H9 (cell line): ENCODE measurements around the gene REG3G. TPM values are rescaled to one million over a fixed set of nuclear protein-coding genes. Genes with fewer than 3 reads are reported as not detected.

ENCODE experiments used
- DNase-seq: peaks from one replicate; pipeline ENCODE4 v3.0.0-alpha.2; 2017
- H2AFZ ChIP-seq: one replicate; pipeline ENCODE4 v1.6.1; 2013; ENCODE audit warnings: mild to moderate bottlenecking, low read length, control low read depth, moderate library complexity
- H2AK5ac ChIP-seq: 2 replicates; pipeline ENCODE4 v1.6.1; 2013; ENCODE audit warnings: low read length, control low read depth, mixed read lengths; ENCODE audit not compliant: insufficient read length
- H2BK120ac ChIP-seq: one replicate; pipeline ENCODE4 v1.6.1; 2013; ENCODE audit warnings: low read depth, mild to moderate bottlenecking, low read length, control low read depth, inconsistent platforms; ENCODE audit not compliant: poor library complexity, severe bottlenecking
- H2BK12ac ChIP-seq: 2 replicates; pipeline ENCODE4 v1.6.1; 2013; ENCODE audit warnings: low read length, control low read depth, mixed read lengths, low read depth; ENCODE audit not compliant: insufficient read length
- H2BK15ac ChIP-seq: 2 replicates; pipeline ENCODE4 v1.6.1; 2013; ENCODE audit warnings: low read depth, low read length, control low read depth
- H2BK20ac ChIP-seq: one replicate; pipeline ENCODE4 v1.6.1; 2013; ENCODE audit warnings: low read depth, mild to moderate bottlenecking, low read length, control low read depth, inconsistent platforms; ENCODE audit not compliant: poor library complexity, severe bottlenecking
- H2BK5ac ChIP-seq: 2 replicates; pipeline ENCODE4 v1.6.1; 2013; ENCODE audit warnings: low read length, control low read depth, mixed read lengths; ENCODE audit not compliant: insufficient read length
- H3K14ac ChIP-seq: 2 replicates; pipeline ENCODE4 v1.6.1; 2013; ENCODE audit warnings: low read length, control low read depth; ENCODE audit not compliant: insufficient read depth
- H3K18ac ChIP-seq: 2 replicates; pipeline ENCODE4 v1.6.1; 2013; ENCODE audit warnings: low read depth, mild to moderate bottlenecking, mixed read lengths, low read length, control low read depth; ENCODE audit not compliant: insufficient read length
- H3K23ac ChIP-seq: 2 replicates; pipeline ENCODE4 v1.6.1; 2013; ENCODE audit warnings: low read length, control low read depth, mixed read lengths, low read depth; ENCODE audit not compliant: insufficient read length
- H3K23me2 ChIP-seq: 2 replicates; pipeline ENCODE4 v1.6.1; 2013; ENCODE audit warnings: low read depth, mild to moderate bottlenecking, mixed read lengths, low read length, control low read depth; ENCODE audit not compliant: insufficient read length, poor library complexity, severe bottlenecking
- H3K27ac ChIP-seq: 2 replicates; pipeline ENCODE4 v1.5.1; 2013; ENCODE audit warnings: low read length, control low read depth, mixed read lengths, low read depth; ENCODE audit not compliant: insufficient read length
- H3K27me3 ChIP-seq: 2 replicates; pipeline ENCODE4 v1.6.1; 2013; ENCODE audit warnings: low read length, control low read depth, inconsistent platforms; ENCODE audit not compliant: insufficient read depth
- H3K4ac ChIP-seq: 2 replicates; pipeline ENCODE4 v1.6.1; 2013; ENCODE audit warnings: low read depth, mild to moderate bottlenecking, control low read depth, inconsistent platforms, low read length, moderate library complexity
- H3K4me1 ChIP-seq: 2 replicates; pipeline ENCODE4 v1.6.1; 2013; ENCODE audit warnings: low read length, control low read depth, inconsistent platforms; ENCODE audit not compliant: insufficient read depth
- H3K4me2 ChIP-seq: 2 replicates; pipeline ENCODE4 v1.6.1; 2013; ENCODE audit warnings: low read length, control low read depth, mixed read lengths; ENCODE audit not compliant: insufficient read length, insufficient read depth
- H3K56ac ChIP-seq: 2 replicates; pipeline ENCODE4 v1.6.1; 2013; ENCODE audit warnings: low read depth, mild to moderate bottlenecking, mixed read lengths, low read length, control low read depth; ENCODE audit not compliant: insufficient read length
- H3K79me1 ChIP-seq: 2 replicates; pipeline ENCODE4 v1.6.1; 2013; ENCODE audit warnings: low read depth, mild to moderate bottlenecking, moderate library complexity, low read length, control low read depth, inconsistent platforms; ENCODE audit not compliant: insufficient read depth, poor library complexity, severe bottlenecking
- H3K79me2 ChIP-seq: 2 replicates; pipeline ENCODE4 v1.6.1; 2013; ENCODE audit warnings: low read length, control low read depth, inconsistent platforms; ENCODE audit not compliant: insufficient read depth
- H3K9ac ChIP-seq: 2 replicates; pipeline ENCODE4 v1.6.1; 2013; ENCODE audit warnings: low read length, control low read depth, mixed read lengths; ENCODE audit not compliant: insufficient read length; ENCODE audit errors: extremely low read depth
- H3K9me3 ChIP-seq: one replicate; pipeline ENCODE4 v1.6.1; 2013; ENCODE audit warnings: low read depth, low read length, inconsistent platforms; ENCODE audit not compliant: control insufficient read depth
- H3T11ph ChIP-seq: one replicate; pipeline ENCODE4 v1.6.1; 2013; ENCODE audit warnings: mild to moderate bottlenecking, low read length, control low read depth, inconsistent platforms
- H4K20me1 ChIP-seq: one replicate; pipeline ENCODE4 v1.6.1; 2013; ENCODE audit not compliant: control insufficient read depth, insufficient read length, insufficient read depth
- H4K5ac ChIP-seq: 2 replicates; pipeline ENCODE4 v1.6.1; 2013; ENCODE audit warnings: low read depth, mild to moderate bottlenecking, mixed read lengths, low read length, control low read depth; ENCODE audit not compliant: insufficient read length
- H4K8ac ChIP-seq: replicated peaks from 2 replicates; pipeline ENCODE4 v1.6.1; 2013; ENCODE audit warnings: low read length, control low read depth, mixed read lengths, low read depth; ENCODE audit not compliant: insufficient read length
- H4K91ac ChIP-seq: 2 replicates; pipeline ENCODE4 v1.6.1; 2013; ENCODE audit warnings: low read depth, mild to moderate bottlenecking, moderate library complexity, mixed read lengths, low read length, control low read depth; ENCODE audit not compliant: insufficient read length
- H3K27ac Mint-ChIP-seq, 3 experiments: 2 replicates in 2 of 3; 3 replicates in 1 of 3; pipeline ENCODE4 v1.8.0; 2020 to 2021; ENCODE audit warnings: mixed read lengths in 3 of 3, mild to moderate bottlenecking in 1 of 3, moderate library complexity in 1 of 3
- H3K27me3 Mint-ChIP-seq: 2 replicates; pipeline ENCODE4 v1.8.0; 2021; ENCODE audit warnings: low read depth, mild to moderate bottlenecking, moderate library complexity, mixed read lengths
- H3K36me3 Mint-ChIP-seq, 3 experiments: 2 replicates in 2 of 3; 3 replicates in 1 of 3; pipeline ENCODE4 v1.8.0; 2020 to 2021; ENCODE audit warnings: low read depth in 3 of 3, mixed read lengths in 3 of 3; ENCODE audit not compliant: insufficient read depth in 1 of 3
- H3K4me1 Mint-ChIP-seq, 2 experiments: 2 replicates each; pipeline ENCODE4 v1.8.0; 2020; ENCODE audit warnings: mixed read lengths in 2 of 2
- H3K4me3 Mint-ChIP-seq, 2 experiments: 2 replicates in 1 of 2; 3 replicates in 1 of 2; pipeline ENCODE4 v1.8.0; 2020 to 2021; ENCODE audit warnings: mild to moderate bottlenecking in 2 of 2, mixed read lengths in 2 of 2, moderate library complexity in 1 of 2
- H3K9me3 Mint-ChIP-seq, 2 experiments: 2 replicates in 1 of 2; 3 replicates in 1 of 2; pipeline ENCODE4 v1.8.0; 2020; ENCODE audit warnings: mild to moderate bottlenecking in 2 of 2, mixed read lengths in 2 of 2, moderate library complexity in 1 of 2
- WGBS: extraction: QIAGEN DNeasy Blood & Tissue Kit; methylation state at CpG from one replicate; pipeline ENCODE4 v1.1.7; 2013; ENCODE audit warnings: missing lambda C conversion rate, low lambda C conversion rate, mixed read lengths; ENCODE audit not compliant: insufficient read length; ENCODE audit errors: extremely low coverage; 5-methylcytosine and 5-hydroxymethylcytosine counted together
- total RNA-seq: library from RNA; stranded (reverse); gene quantifications from 2 replicates; pipeline ENCODE4 v1.2.1, GENCODE V29; 2021
- TF ChIP-seq, protein P1 (sequence below): fragments of 200-600 bp; sonication (generic); conservative IDR thresholded peaks from 3 replicates; pipeline ENCODE4 v1.8.0; 2021; ENCODE audit warnings: antibody characterized with exemption, mild to moderate bottlenecking

The REG3G gene
- total RNA-seq, 1 experiment from 2014 or later = not detected

DNA sequence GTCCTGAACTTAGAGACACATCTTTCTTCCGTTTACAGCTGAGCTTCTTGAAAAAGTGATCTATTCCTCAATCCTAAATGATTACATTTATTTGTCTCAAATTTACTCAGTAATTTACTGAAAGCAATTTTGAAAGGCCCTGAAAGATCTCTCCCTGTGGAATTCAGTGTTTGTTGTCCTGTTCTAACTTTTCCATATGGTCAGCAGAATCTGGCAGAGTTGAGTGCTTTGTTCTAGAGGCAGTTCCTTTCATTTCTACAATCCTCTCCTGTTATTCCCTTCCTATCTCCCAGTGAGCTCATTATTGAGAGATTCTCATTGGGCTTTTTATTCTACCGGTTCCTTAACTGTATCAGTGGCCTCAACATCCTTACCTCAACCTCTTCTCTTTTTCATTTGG, 36.5 kb upstream of the REG3G start:
- Histone ChIP-seq H3K27me3 (peaks cover 8% of the 10 kb centered on the region; the same call in 1 of the 2 replicates), H3K9me3 (no peaks in the 10 kb centered on the region), H3K4ac (no peak overlapping the region), H3K18ac (no peak overlapping the region), H3K14ac (no peak overlapping the region), H2BK5ac (no peak overlapping the region), H3K79me2 (no peaks in the 10 kb centered on the region), H4K5ac (no peak overlapping the region), H2BK20ac (no peak overlapping the region), H2AK5ac (no peak overlapping the region), H4K91ac (no peak overlapping the region), H4K8ac (no peak overlapping the region), H2BK120ac (no peak overlapping the region), H3T11ph (no peak overlapping the region), H2BK12ac (no peak overlapping the region), H3K4me1 (no peaks in the 10 kb centered on the region), H3K9ac (no peak overlapping the region), H3K79me1 (no peaks in the 10 kb centered on the region), H3K56ac (no peak overlapping the region), H3K23me2 (peaks cover 8% of the 10 kb centered on the region), H3K23ac (no peak overlapping the region), H3K27ac (no peak overlapping the region), H4K20me1 (no peaks in the 10 kb centered on the region), H2AFZ (no peak overlapping the region), H2BK15ac (no peak overlapping the region), H3K4me2 (no peak overlapping the region)
- no peak for DNase-seq
- Mint-ChIP-seq H3K9me3 (no peaks in the 10 kb centered on the region), H3K36me3 (no peaks in the 10 kb centered on the region), H3K4me1 (peaks cover 12 to 14% of the 10 kb centered on the region in 2 experiments), H3K4me3 (no peak overlapping the region), H3K27ac (no peak overlapping the region), H3K27me3 (peaks cover 21% of the 10 kb centered on the region)
- no CpG with 5 or more reads among the region's 2 CpGs for WGBS
- TF ChIP-seq, protein P1, sequence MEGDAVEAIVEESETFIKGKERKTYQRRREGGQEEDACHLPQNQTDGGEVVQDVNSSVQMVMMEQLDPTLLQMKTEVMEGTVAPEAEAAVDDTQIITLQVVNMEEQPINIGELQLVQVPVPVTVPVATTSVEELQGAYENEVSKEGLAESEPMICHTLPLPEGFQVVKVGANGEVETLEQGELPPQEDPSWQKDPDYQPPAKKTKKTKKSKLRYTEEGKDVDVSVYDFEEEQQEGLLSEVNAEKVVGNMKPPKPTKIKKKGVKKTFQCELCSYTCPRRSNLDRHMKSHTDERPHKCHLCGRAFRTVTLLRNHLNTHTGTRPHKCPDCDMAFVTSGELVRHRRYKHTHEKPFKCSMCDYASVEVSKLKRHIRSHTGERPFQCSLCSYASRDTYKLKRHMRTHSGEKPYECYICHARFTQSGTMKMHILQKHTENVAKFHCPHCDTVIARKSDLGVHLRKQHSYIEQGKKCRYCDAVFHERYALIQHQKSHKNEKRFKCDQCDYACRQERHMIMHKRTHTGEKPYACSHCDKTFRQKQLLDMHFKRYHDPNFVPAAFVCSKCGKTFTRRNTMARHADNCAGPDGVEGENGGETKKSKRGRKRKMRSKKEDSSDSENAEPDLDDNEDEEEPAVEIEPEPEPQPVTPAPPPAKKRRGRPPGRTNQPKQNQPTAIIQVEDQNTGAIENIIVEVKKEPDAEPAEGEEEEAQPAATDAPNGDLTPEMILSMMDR = no peak
